WTC11 (cell line): ENCODE measurements around the gene TCF7L2. TPM values are rescaled to one million over a fixed set of nuclear protein-coding genes. Genes with fewer than 3 reads are reported as not detected.

ENCODE experiments used
- ATAC-seq: fragments of 200-7000 bp; cut with Tn5 transposase; 2 replicates; pipeline ENCODE4 v1.10.0; 2021; ENCODE audit warnings: mild to moderate bottlenecking, moderate library complexity
- CTCF ChIA-PET: fragments of 300-600 bp; sonication (Branson Sonifier 250); formaldehyde crosslinking; loops from one replicate; lab custom pipeline; 2021; ENCODE audit warnings: antibody characterized with exemption; lab: Charles Lee
- POLR2A ChIA-PET: fragments of 350-600 bp; sonication (Branson Sonifier 250); formaldehyde crosslinking; loops from one replicate; lab custom pipeline; 2021; ENCODE audit warnings: antibody characterized with exemption; lab: Charles Lee
- DNase-seq: peaks from one replicate; pipeline ENCODE4 v3.0.0; 2021; ENCODE audit warnings: low spot score
- H3K27ac Mint-ChIP-seq: 2 replicates; pipeline ENCODE4 v1.8.0; 2021; ENCODE audit warnings: mixed read lengths
- H3K27me3 Mint-ChIP-seq: 2 replicates; pipeline ENCODE4 v1.8.0; 2021; ENCODE audit warnings: low read depth, mild to moderate bottlenecking, moderate library complexity, mixed read lengths
- H3K36me3 Mint-ChIP-seq: 2 replicates; pipeline ENCODE4 v1.8.0; 2021; ENCODE audit warnings: mixed read lengths
- H3K4me1 Mint-ChIP-seq: 2 replicates; pipeline ENCODE4 v1.8.0; 2022; ENCODE audit warnings: mixed read lengths
- H3K4me3 Mint-ChIP-seq: 2 replicates; pipeline ENCODE4 v1.8.0; 2021; ENCODE audit warnings: mild to moderate bottlenecking, moderate library complexity, mixed read lengths
- H3K9me3 Mint-ChIP-seq: 2 replicates; pipeline ENCODE4 v1.8.0; 2021; ENCODE audit warnings: mixed read lengths
- ATF1 ChIP-seq: sonication (generic); formaldehyde crosslinking; IDR thresholded peaks from 2 replicates; pipeline ENCODE4 v1.8.1; 2023; ENCODE audit warnings: mild to moderate bottlenecking, moderate library complexity, missing genetic modification reagents
- CBFB ChIP-seq: sonication (generic); formaldehyde crosslinking; IDR thresholded peaks from 2 replicates; pipeline ENCODE4 v1.8.1; 2022; ENCODE audit warnings: mild to moderate bottlenecking, low read depth, missing genetic modification reagents
- FOXK1 ChIP-seq: sonication (generic); formaldehyde crosslinking; IDR thresholded peaks from 2 replicates; pipeline ENCODE4 v1.8.0; 2022; ENCODE audit warnings: mild to moderate bottlenecking, moderate library complexity, missing genetic modification reagents
- NFYB ChIP-seq: sonication (generic); formaldehyde crosslinking; conservative IDR thresholded peaks from 2 replicates; pipeline ENCODE4 v1.8.0; 2022; ENCODE audit warnings: low read depth, missing genetic modification reagents
- NR1H2 ChIP-seq: sonication (generic); formaldehyde crosslinking; IDR thresholded peaks from 2 replicates; pipeline ENCODE4 v1.9.0; 2021; ENCODE audit warnings: mild to moderate bottlenecking, moderate library complexity, missing genetic modification reagents
- NR2C2 ChIP-seq: sonication (generic); formaldehyde crosslinking; IDR thresholded peaks from 2 replicates; pipeline ENCODE4 v1.8.0; 2022; ENCODE audit warnings: mild to moderate bottlenecking, missing genetic modification reagents
- total RNA-seq: library from RNA; stranded (reverse); gene quantifications from 3 replicates; pipeline ENCODE4 v1.2.3, GENCODE V29; 2021
- TF ChIP-seq, protein P1 (sequence below): sonication (generic); formaldehyde crosslinking; IDR thresholded peaks from 2 replicates; pipeline ENCODE4 v1.8.1; 2023; ENCODE audit warnings: mild to moderate bottlenecking, missing genetic modification reagents, moderate library complexity
- TF ChIP-seq, protein P2 (sequence below): sonication (generic); formaldehyde crosslinking; IDR thresholded peaks from 2 replicates; pipeline ENCODE4 v1.8.0; 2023; ENCODE audit warnings: missing genetic modification reagents, mild to moderate bottlenecking, borderline replicate concordance
- TF ChIP-seq, protein P3 (sequence below): sonication (generic); formaldehyde crosslinking; IDR thresholded peaks from 2 replicates; pipeline ENCODE4 v1.8.1; 2023; ENCODE audit warnings: mild to moderate bottlenecking, missing genetic modification reagents, borderline replicate concordance
- TF ChIP-seq, protein P4 (sequence below): sonication (generic); formaldehyde crosslinking; IDR thresholded peaks from 2 replicates; pipeline ENCODE4 v1.8.0; 2022; ENCODE audit warnings: mild to moderate bottlenecking, missing genetic modification reagents
- TF ChIP-seq, protein P5 (sequence below): sonication (generic); formaldehyde crosslinking; IDR thresholded peaks from 2 replicates; pipeline ENCODE4 v1.8.0; 2023; ENCODE audit warnings: mild to moderate bottlenecking, missing genetic modification reagents
- TF ChIP-seq, protein P6 (sequence below): sonication (generic); formaldehyde crosslinking; IDR thresholded peaks from 2 replicates; pipeline ENCODE4 v1.8.0; 2022; ENCODE audit warnings: mild to moderate bottlenecking, missing genetic modification reagents

The TCF7L2 gene
- total RNA-seq, 1 experiment from 2014 or later, result 44.5 TPM

DNA sequence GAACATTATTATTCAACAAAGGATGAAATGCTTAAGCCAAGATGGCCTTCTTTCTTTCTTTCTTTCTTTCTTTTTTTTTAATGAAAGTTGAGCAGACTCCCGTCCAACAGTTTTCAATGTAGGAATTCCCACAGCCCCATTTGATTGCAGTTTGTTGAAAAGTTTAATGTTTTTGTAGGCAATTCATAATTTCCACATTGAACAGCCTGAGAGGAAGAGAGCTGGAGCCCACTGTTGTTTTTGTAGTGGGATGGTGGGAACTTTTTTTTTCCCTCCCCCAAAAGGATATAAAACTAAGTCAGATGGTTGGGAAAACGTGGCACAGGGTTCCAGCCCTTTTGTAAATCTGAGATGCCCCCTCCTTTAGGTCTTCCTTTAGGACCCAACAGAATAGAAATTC, 86.6 kb downstream of the TCF7L2 start:
- Mint-ChIP-seq H3K9me3 (no peaks in the 10 kb centered on the region), H3K4me1 (peaks cover 43% of the 10 kb centered on the region), H3K4me3 (no peak overlapping the region), H3K36me3 (peaks cover 12% of the 10 kb centered on the region)
- ATAC-seq, result no peak
- no peak for DNase-seq
- POLR2A ChIA-PET, result no interaction called here
- no peak for TF ChIP-seq CBFB
- TF ChIP-seq, protein P1, sequence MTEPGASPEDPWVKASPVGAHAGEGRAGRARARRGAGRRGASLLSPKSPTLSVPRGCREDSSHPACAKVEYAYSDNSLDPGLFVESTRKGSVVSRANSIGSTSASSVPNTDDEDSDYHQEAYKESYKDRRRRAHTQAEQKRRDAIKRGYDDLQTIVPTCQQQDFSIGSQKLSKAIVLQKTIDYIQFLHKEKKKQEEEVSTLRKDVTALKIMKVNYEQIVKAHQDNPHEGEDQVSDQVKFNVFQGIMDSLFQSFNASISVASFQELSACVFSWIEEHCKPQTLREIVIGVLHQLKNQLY (CRISPR knock-in tag), result no peak
- TF ChIP-seq, all 79 proteins: peak for 0
- no peak overlapping the region for H3K27ac Mint-ChIP-seq
- no peaks in the 10 kb centered on the region for H3K27me3 Mint-ChIP-seq
- CTCF ChIA-PET, result no interaction called here

DNA sequence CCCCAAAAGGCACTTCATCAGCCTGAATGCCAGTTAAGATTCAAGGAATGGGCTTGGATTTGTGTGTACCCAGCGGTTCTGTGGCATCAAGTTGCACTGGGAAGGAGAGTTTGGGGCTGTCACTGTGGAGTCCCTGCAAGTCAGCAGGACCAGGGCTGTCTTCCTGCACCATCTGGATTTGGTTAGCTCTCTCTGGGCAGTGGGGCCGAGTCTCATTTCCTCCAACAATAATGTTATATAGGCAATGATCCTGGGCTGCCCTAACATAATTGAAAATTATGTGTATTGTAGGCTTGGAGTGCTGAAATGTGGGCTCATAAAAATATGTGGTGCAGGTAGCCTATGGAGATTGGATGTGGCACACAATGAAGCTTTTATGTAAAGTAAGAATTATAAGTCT, 87.2 kb downstream of the TCF7L2 start:
- POLR2A ChIA-PET, result no interaction called here
- ATAC-seq (no peak), DNase-seq (no peak)
- no peaks in the 10 kb centered on the region for H3K27me3 Mint-ChIP-seq
- CTCF ChIA-PET, result no interaction called here
- no peak overlapping the region for H3K27ac Mint-ChIP-seq
- H3K4me3 Mint-ChIP-seq, result no peak overlapping the region
- no peaks in the 10 kb centered on the region for H3K9me3 Mint-ChIP-seq
- TF ChIP-seq, protein P2, sequence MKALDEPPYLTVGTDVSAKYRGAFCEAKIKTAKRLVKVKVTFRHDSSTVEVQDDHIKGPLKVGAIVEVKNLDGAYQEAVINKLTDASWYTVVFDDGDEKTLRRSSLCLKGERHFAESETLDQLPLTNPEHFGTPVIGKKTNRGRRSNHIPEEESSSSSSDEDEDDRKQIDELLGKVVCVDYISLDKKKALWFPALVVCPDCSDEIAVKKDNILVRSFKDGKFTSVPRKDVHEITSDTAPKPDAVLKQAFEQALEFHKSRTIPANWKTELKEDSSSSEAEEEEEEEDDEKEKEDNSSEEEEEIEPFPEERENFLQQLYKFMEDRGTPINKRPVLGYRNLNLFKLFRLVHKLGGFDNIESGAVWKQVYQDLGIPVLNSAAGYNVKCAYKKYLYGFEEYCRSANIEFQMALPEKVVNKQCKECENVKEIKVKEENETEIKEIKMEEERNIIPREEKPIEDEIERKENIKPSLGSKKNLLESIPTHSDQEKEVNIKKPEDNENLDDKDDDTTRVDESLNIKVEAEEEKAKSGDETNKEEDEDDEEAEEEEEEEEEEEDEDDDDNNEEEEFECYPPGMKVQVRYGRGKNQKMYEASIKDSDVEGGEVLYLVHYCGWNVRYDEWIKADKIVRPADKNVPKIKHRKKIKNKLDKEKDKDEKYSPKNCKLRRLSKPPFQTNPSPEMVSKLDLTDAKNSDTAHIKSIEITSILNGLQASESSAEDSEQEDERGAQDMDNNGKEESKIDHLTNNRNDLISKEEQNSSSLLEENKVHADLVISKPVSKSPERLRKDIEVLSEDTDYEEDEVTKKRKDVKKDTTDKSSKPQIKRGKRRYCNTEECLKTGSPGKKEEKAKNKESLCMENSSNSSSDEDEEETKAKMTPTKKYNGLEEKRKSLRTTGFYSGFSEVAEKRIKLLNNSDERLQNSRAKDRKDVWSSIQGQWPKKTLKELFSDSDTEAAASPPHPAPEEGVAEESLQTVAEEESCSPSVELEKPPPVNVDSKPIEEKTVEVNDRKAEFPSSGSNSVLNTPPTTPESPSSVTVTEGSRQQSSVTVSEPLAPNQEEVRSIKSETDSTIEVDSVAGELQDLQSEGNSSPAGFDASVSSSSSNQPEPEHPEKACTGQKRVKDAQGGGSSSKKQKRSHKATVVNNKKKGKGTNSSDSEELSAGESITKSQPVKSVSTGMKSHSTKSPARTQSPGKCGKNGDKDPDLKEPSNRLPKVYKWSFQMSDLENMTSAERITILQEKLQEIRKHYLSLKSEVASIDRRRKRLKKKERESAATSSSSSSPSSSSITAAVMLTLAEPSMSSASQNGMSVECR (CRISPR knock-in tag), result no peak
- TF ChIP-seq, protein P3, sequence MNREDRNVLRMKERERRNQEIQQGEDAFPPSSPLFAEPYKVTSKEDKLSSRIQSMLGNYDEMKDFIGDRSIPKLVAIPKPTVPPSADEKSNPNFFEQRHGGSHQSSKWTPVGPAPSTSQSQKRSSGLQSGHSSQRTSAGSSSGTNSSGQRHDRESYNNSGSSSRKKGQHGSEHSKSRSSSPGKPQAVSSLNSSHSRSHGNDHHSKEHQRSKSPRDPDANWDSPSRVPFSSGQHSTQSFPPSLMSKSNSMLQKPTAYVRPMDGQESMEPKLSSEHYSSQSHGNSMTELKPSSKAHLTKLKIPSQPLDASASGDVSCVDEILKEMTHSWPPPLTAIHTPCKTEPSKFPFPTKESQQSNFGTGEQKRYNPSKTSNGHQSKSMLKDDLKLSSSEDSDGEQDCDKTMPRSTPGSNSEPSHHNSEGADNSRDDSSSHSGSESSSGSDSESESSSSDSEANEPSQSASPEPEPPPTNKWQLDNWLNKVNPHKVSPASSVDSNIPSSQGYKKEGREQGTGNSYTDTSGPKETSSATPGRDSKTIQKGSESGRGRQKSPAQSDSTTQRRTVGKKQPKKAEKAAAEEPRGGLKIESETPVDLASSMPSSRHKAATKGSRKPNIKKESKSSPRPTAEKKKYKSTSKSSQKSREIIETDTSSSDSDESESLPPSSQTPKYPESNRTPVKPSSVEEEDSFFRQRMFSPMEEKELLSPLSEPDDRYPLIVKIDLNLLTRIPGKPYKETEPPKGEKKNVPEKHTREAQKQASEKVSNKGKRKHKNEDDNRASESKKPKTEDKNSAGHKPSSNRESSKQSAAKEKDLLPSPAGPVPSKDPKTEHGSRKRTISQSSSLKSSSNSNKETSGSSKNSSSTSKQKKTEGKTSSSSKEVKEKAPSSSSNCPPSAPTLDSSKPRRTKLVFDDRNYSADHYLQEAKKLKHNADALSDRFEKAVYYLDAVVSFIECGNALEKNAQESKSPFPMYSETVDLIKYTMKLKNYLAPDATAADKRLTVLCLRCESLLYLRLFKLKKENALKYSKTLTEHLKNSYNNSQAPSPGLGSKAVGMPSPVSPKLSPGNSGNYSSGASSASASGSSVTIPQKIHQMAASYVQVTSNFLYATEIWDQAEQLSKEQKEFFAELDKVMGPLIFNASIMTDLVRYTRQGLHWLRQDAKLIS (CRISPR knock-in tag), result no peak
- TF ChIP-seq NR2C2 (no peak), ATF1 (no peak), NFYB (CRISPR knock-in tag) (no peak), FOXK1 (CRISPR knock-in tag) (no peak), NR1H2 (CRISPR knock-in tag) (no peak)
- TF ChIP-seq, protein P4, sequence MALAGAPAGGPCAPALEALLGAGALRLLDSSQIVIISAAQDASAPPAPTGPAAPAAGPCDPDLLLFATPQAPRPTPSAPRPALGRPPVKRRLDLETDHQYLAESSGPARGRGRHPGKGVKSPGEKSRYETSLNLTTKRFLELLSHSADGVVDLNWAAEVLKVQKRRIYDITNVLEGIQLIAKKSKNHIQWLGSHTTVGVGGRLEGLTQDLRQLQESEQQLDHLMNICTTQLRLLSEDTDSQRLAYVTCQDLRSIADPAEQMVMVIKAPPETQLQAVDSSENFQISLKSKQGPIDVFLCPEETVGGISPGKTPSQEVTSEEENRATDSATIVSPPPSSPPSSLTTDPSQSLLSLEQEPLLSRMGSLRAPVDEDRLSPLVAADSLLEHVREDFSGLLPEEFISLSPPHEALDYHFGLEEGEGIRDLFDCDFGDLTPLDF (CRISPR knock-in tag), result no peak
- TF ChIP-seq, protein P5, sequence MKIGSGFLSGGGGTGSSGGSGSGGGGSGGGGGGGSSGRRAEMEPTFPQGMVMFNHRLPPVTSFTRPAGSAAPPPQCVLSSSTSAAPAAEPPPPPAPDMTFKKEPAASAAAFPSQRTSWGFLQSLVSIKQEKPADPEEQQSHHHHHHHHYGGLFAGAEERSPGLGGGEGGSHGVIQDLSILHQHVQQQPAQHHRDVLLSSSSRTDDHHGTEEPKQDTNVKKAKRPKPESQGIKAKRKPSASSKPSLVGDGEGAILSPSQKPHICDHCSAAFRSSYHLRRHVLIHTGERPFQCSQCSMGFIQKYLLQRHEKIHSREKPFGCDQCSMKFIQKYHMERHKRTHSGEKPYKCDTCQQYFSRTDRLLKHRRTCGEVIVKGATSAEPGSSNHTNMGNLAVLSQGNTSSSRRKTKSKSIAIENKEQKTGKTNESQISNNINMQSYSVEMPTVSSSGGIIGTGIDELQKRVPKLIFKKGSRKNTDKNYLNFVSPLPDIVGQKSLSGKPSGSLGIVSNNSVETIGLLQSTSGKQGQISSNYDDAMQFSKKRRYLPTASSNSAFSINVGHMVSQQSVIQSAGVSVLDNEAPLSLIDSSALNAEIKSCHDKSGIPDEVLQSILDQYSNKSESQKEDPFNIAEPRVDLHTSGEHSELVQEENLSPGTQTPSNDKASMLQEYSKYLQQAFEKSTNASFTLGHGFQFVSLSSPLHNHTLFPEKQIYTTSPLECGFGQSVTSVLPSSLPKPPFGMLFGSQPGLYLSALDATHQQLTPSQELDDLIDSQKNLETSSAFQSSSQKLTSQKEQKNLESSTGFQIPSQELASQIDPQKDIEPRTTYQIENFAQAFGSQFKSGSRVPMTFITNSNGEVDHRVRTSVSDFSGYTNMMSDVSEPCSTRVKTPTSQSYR (CRISPR knock-in tag), result no peak
- TF ChIP-seq, protein P6, sequence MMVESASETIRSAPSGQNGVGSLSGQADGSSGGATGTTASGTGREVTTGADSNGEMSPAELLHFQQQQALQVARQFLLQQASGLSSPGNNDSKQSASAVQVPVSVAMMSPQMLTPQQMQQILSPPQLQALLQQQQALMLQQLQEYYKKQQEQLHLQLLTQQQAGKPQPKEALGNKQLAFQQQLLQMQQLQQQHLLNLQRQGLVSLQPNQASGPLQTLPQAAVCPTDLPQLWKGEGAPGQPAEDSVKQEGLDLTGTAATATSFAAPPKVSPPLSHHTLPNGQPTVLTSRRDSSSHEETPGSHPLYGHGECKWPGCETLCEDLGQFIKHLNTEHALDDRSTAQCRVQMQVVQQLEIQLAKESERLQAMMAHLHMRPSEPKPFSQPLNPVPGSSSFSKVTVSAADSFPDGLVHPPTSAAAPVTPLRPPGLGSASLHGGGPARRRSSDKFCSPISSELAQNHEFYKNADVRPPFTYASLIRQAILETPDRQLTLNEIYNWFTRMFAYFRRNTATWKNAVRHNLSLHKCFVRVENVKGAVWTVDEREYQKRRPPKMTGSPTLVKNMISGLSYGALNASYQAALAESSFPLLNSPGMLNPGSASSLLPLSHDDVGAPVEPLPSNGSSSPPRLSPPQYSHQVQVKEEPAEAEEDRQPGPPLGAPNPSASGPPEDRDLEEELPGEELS (CRISPR knock-in tag), result no peak
- peaks cover 39% of the 10 kb centered on the region for H3K4me1 Mint-ChIP-seq
- peaks cover 14% of the 10 kb centered on the region for H3K36me3 Mint-ChIP-seq
